ENCODE data around the gene SSU72.
"Not testable (repeated sequence)": the region's sequence is repeated elsewhere in the genome, so short reads cannot be mapped to it uniquely, and the experiment has no call there.

The SSU72 gene

DNA sequence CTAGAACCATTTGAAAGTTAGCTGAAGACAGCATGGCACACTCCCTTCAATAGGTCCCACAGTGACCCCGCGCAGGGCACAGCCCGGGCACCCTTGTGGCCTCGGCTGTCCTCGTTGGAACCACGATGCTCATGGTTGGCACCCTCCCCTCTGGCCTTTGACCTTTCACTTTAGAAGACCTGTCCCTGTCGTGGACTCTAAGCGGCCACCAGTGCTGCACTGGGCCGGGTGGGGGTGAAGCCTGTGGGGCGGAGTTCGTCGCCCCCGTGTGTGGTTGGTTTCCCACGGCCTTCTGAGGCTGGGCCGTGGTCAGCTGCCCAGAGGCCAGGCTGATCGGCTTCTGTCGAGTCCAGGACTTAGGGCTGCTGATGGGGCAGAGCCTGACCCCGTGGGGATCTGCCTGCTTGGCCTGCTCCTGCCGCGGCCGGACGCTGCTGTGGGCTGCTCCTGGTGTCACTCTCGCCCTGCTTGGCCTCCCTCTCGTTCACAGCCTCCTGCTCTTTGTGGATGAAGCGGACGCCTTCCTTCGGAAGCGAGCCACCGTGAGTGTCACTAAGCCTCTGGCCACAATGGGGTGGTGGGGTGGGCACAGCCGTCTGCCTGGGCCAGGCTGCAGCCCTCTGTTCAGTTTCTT is 49.8 kb downstream of the SSU72 start:
- DNase-seq, result not testable (repeated sequence)

DNA sequence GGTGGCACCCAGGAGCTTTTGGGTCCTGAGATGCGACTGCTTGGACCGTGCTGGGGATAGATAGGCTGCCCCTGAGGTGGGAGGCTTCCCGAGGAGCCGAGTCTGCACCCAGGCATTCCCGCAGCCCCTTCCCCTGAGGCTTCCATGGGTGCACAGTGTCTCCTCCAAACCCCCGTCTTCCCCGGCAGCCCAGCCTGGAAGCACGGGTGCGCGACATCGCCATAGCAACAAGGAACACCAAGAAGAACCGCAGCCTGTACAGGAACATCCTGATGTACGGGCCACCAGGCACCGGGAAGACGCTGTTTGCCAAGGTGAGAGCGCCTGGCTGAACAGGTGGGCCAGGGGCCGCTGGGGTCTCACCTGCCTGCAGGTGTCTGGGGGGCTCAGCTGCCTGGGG is 51.0 kb downstream of the SSU72 start:
- DNase-seq, result not testable (repeated sequence)

DNA sequence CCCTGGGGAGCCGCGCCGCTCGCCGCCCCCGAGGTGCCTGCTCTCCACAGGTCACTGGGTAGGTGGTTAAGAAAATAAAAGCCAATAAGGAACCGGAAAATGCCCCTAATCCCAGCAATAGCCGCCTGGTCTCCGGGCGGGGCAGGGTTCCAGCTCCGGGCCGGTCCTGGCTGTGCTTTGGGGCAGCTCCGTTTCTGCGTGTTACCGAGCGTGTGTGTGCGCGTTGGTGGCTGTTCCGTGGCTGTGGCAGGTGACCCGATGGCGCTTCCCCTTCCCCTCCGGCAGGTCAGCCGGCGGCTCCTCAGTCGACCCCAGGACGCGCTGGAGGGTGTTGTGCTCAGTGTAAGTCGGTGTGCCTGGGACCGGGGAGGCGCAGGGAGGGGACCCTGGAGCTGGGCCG is 51.4 kb downstream of the SSU72 start:
- not testable (repeated sequence) for DNase-seq

DNA sequence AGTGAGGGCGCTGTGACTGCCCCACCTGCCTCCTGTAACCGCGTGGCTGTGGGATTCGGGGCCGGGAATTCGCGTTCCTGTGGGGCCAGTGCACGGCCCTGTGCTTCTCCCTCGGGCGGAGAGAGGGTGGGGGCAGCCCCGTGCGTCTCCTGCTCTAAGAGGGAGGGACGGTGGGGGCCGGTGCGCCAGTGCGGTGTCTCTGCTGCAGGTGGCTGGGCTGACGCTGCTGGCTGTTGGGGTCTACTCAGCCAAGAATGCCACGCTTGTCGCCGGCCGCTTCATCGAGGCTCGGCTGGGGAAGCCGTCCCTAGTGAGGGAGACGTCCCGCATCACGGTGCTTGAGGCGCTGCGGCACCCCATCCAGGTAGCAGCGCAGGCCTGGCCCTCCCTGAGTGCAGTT is 52.1 kb downstream of the SSU72 start:
- DNase-seq, result not testable (repeated sequence)

DNA sequence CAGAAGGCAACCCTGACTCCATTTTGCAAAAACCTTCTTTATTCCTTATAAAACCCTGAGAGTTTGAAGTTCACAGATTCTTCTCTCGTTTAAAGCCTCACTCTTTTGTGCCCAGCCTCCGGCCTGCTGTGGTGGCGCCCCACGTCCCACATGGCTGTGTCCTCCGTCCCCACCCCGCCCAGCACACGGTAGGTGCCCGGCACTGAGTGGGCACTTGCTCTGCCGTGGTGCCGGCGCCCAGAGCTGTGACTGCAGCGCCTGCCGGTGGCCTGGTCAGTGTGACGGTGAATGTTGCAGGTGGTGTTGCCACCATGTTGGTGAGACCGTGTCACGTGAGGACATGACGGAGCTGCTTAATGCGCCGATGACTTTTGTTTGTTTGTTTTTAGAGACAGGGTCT is 53.3 kb downstream of the SSU72 start:
- no peak for DNase-seq

DNA sequence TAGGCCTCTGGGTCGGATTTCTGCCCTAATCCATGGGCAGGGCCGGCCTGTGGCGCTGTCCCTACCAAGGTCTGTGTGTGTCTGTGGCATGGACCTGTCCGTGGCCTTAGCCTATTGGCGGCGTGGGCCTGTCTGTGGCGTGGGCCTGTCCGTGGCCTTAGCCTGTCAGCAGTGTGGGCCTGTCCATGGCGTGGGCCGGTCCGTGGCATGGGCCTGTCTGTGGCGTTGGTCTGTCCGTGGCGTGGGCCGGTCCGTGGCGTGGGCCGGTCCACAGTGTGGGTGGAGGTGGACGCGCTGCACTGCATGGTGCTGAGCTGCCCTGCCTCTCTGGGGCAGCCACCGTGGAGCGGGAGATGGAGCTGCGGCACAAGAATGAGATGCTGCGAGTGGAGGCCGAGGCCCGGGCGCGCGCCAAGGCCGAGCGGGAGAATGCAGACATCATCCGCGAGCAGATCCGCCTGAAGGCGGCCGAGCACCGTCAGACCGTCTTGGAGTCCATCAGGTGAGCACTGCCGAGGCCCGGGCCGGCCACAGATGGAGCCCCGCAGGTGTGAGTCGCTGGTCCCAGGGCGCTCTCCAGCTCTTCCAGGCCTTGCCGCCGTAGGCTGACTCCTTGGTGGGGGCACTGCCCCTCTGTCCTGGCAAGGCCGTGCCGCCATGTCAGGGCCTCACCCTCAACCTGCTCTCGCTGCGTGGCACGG is 54.7 kb downstream of the SSU72 start:
- DNase-seq, result not testable (repeated sequence)

DNA sequence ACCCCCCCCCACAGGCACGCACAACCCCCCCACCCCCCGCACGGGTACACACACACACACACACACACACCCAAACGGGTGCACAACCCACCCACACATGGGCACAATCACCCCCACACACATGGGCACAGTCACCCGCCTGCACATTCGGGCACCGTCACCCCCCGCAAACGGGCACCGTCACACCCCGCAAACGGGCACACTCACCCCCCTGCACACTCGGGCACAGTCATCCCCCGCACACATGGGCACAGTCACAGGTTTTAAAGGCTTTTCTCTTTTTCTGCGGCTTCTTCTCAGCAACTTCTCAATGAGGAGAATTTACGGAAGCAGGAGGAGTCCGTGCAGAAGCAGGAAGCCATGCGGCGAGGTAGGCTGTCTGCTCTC is 56.0 kb downstream of the SSU72 start:
- not testable (repeated sequence) for DNase-seq

DNA sequence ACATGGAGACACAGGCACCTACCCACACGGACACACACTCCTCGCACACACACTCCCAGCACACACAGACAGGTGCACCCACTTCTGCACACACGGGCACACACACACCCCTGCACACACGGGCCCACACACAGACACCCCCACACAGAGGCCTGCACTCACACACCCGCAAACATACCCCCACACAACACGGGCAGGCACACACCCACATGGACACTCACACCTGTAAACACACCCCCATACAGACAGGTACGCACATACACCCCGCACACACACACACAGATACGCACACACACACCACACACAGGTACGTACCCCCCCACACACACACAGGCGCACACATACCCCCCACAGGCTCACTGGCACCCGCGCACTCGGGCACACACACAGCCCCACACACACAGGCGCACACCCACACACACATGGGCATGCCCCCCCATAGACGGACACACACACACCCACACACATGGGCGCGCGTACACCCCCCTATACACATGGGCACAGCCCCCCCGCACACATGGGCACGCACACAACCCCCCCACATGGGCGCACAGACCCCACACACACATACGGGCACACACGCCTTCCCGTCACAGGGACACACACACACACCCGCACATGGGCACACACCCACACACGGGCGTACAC is 56.6 kb downstream of the SSU72 start:
- DNase-seq, result no peak

DNA sequence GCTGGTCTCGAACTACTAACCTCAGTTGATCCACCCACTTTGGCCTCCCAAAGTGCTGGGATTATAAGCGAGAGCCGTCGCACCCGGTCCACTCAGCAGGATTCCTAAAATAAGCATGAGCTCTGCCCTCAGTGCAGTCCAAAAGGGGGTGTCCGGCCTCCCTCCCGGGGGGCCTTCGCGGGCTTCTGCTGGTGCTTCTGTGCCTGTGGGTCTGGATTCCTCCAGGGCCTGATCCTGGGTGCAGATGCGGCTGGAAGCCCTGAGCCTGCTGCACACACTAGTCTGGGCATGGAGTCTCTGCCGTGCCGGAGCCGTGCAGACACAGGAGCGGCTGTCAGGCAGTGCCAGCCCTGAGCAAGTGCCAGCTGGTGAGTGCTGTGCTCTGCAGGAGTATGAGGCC is 57.7 kb downstream of the SSU72 start:
- not testable (repeated sequence) for DNase-seq

DNA sequence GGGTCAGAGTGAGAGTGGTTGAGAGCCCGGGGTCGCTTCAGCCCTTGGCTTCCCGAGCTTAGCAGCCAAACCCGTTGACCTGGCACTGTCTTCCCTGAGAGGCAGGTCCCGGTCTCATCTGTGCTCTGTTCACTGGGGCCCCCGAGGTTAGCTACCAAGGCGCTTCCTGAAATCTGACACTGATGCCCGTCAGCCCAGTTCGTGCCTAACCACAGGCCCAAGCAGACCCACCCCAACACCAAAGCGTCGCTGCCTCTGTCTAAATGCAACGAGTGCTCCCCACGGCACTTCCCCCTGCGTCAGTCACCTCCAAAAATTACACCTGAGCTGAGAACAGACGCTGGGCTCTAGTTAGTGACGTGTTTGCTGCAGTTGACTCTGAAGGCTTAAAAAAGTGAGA is 60.3 kb downstream of the SSU72 start:
- not testable (repeated sequence) for DNase-seq

DNA sequence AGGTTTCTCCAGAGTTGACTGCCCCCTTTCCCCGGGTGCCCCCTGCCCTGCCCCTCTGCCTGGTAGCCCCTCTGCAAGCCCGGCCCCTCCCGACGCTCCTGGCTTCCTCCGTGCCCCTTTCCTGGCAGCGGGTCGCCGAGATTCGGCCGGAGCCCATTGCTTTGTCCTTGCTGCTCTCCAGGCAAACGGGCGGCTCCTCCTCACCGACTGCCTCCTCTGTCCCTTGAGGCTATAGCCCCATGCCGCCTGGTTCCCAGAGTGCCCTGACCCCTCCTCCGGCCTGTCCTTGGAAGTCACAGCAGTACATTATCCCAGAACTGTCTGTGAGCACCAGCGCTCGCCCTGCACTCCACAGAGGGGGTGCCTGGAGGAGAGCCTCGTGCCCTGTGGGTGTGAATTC is 61.0 kb downstream of the SSU72 start:
- DNase-seq, result not testable (repeated sequence)

DNA sequence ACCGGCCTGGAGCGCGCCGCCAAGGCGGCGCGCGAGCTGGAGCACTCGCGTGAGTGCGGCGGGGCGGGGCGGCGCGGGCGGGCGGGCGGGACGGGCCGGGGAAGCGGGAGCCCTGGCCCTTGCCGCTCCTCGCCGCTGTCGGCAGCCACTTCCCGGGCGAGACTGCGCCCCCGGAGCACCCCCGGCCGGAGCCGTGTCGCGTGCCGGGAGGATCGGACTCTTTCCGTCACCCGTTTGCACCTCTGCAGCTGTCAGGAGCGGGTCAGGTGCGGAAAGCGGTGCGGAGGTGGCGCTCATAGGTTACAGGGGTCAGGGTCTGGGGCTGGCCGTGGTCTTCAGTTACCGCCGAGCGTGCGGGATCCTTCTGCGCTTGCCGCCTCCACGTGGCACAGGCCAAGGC is 62.2 kb downstream of the SSU72 start:
- not testable (repeated sequence) for DNase-seq

DNA sequence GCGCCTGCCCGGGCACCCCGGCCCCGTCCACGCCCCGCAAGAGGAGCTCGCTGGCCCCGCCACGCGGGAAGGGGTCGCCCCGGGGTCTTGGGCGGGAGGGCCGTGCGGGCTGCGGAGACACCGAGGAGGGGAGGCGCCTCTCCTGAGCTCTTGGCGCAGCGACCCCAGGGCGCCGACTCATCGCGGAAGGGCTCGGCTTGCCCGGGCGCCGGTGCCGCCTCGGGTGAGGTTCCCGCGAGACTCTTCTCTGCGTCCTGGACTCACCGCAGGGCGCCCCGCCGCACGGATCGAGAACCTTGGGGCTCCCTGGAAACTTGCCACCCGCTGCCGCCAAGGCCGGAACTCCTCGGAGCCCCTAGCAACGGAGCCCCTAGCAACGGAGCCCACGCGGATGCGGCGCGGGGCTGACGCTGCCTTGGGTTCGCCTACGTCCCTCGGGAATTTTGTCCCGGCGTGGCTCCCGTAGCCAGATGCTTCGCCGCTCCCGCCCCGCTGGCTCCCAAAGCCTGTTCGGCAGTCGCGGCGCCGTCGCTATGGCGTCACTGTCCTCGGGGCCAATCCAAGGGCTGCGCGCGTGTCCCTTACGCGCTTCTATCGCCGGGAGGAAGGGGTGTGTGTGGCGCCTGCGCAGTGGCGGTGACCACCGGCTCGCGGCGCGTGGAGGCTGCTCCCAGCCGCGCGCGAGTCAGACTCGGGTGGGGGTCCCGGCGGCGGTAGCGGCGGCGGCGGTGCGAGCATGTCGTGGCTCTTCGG is 63.0 kb downstream of the SSU72 start, which contains the start of gene ATAD3A:
TSS of gene ATAD3A (plus strand) at position 630 of the 753 bp plus-strand sequence. CDS start at position 737, 107 bp downstream.
- peak; percentile 95 for DNase-seq

DNA sequence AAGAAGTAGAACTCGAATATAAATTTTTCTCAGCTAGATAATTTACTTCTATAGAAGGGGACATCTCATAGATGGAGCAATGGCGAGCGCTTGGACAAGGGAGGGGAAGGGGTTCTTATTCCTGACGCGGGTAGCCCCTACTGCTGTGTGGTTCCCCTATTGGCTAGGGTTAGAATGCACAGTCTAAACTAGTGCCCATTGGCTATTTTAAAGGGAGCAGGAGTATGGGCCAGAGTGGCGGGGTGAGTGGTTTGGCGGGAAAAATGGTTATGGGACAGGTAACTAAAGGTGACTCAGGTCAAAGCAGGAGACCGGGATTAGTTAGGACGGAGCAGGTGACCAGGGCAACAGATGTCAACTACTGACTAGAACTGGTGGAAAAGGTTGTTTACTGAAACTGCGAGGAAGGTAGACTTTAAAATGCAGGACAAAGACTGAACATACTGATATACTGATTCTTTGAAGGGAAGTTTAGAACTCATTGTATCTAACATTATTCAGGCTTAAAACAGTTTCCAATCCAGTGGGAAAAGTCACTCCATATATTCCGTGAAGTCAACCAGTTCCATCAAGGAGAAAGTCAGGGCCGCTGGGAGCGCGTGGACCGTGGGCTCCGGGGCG is 63.6 kb downstream of the SSU72 start:
- DNase-seq, result no peak

DNA sequence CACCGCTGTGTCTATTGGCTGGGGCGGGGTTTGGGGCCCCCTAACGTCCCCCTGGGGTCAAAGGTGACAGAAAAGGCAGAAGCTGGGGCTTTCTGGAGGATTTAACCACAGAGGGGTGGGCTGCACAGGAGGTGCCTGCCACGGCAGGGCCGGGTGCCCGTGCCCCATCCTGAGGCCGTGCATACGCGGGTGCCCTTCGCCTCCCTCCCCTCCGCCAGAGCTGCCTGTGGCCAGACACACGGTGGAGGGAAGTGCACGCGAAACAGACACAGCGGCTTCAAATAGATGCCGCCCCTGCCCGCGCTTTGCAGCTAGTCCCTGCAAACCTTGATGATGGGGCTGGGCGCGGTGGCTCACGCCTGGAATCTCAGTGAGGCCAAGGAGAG is 65.2 kb downstream of the SSU72 start:
- DNase-seq, result not testable (repeated sequence)

DNA sequence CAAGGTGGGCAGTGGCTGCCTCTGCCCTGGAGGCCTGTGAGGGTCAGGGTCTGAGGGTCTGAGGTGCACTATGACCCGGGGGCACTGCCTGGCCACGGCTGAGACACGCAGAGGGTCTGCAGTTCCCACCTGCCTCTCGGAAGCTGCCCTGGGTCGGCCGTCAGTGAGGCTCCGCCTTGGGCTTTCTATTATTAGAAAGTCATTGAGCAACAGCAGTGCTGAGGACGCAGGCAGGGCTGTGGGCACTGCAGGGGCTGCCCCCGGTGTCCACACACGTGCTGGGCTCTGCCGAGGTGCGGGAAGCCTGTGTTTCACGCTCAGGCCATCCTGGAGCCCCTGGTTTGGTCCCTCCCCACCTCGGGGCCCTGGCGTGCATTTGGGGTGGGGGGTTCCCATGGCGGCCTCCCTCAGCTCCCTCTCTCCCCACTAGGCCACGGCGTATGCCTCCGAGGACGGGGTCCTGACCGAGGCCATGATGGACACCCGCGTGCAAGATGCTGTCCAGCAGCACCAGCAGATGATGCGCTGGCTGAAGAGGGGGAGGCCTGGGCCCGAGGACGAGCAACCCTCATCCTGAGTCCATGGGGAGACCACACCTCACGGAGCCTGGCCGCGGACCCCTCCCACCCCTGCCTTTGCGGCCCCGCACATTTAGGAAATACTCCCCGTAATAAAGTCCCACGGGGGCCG is 65.7 kb downstream of the SSU72 start:
- not testable (repeated sequence) for DNase-seq

DNA sequence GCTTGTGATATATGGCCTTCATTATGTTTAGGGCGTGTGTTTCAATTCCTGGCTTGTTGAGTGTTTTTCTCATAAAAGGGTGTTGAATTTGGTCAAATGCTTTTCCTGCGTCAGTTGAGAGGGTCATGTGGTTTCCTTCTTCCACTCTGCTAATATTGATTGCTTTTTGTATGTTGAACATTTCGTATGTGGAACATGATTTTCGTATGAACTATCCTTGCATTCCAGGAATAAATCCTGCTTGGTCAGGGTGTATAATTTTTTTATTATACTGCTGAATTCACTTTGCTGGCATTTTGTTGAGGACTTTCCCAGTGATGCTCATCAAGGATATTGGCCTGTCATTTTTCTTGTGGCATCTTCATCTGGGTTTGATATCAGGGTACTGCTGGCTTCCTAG is 67.4 kb downstream of the SSU72 start:
- no peak for DNase-seq

DNA sequence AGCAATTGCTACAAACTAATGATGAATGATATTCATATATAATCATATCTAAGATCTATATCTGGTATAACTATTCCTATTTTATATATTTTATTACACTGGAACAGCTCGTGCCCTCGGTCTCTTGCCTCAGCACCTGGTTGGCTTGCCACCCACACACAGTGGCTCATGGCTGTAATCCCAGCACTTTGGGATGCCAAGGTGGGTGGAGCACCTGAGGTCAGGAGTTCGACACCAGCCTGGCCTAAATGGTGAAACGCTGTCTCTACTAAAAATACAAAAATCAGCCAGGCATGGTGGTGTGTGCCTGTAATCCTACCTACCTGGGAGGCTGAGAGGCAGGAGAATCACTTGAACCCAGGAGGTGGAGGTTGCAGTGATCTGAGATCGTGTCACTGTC is 68.9 kb downstream of the SSU72 start:
- DNase-seq, result not testable (repeated sequence)

DNA sequence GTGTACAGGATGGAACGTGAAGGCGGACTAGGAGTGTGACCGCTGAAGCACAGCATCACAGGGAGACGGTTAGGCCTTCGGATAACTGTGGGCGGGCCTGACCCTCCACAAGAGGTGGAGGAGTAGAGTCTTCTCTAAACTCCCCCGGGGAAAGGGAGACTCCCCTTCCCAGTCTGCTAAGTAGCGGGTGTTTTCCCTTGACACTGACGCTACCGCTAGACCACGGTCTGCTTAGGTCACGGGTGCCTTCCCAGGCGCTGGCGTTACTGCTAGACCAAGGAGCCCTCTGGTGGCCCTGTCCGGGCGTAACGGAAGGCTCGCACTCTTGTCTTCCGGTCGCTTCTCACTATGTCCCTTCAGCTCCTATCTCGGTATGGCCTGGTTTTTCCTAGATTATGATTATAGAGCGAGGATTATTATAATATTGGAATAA is 69.3 kb downstream of the SSU72 start:
- not testable (repeated sequence) for DNase-seq

DNA sequence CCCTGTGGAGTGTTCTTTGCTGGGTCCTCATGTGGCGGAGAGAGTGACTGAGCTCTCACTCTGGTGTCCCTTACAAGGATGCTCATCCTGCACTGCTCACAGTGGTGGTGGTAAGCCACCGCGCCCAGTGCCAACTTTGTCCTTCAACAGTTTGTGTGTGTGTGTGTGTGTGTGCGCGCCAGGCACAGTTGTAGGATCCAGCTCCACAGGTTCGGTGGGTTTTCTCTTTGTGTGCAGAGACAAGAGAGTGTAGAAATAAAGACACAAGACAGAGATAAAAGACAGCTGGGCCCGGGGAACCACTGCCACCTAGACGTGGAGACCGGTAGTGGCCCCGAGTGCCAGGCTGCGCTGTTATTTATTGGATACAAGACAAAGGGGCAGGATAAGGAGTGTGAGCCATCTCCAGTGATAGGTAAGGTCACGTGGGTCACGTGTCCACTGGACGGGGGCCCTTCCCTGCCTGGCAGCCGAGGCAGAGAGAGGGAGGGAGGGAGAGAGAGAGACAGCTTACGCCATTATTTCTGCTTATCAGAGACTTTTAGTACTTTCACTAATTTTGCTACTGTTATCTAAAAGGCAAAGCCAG is 69.8 kb downstream of the SSU72 start:
- DNase-seq, result not testable (repeated sequence)

DNA sequence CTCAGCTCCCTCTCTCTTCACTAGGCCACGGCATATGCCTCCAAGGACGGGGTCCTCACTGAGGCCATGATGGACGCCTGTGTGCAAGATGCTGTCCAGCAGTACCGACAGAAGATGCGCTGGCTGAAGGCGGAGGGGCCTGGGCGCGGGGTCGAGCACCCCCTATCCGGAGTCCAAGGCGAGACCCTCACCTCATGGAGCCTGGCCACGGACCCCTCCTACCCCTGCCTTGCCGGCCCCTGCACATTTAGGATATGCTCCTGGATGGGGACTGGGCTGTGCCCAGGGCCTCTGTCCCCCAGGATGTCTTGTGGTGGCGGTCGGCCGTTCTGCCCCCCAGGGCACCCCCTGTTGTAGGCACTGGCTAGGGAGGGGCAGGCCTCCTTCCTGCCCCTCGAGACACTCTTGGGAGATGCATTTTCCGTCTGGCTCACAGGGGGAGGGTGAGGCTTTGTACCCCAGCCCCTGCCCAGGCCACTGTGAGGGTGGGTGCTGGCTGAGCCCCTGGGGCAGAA is 79.1 kb downstream of the SSU72 start:
- DNase-seq, result not testable (repeated sequence)

All from NK-92 treated with Interleukin-12 subunit alpha and Interleukin-12 subunit beta, amount 100 ng/mL, for 24 hours (cell line).